CD4-positive, CD25-positive, alpha-beta regulatory T cell (primary cell): ENCODE data around the gene DYSF. TPM values are rescaled to one million over a fixed set of nuclear protein-coding genes. Genes with fewer than 3 reads are reported as not detected.
"Not testable (repeated sequence)": the region's sequence is repeated elsewhere in the genome, so short reads cannot be mapped to it uniquely, and the experiment has no call there.

Experiments used
- ATAC-seq, 2 donors: fragments of 150-1000 bp; cut with Tn5 transposase; one replicate each; pipeline ENCODE4 v1.10.0; 2021; ENCODE audit warnings: low read depth in 2 of 2, moderate number of reproducible peaks in 2 of 2, moderate library complexity in 1 of 2
- DNase-seq, 3 donors: peaks; one replicate each; pipeline versions ENCODE4 v3.0.0 to v3.0.0-alpha.2; 2012 to 2022; ENCODE audit warnings: mixed read lengths in 1 of 3
- H3K27ac ChIP-seq: one replicate; pipeline ENCODE4 v1.7.0; 2013; ENCODE audit warnings: mild to moderate bottlenecking, low read length; ENCODE audit not compliant: insufficient read depth, poor library complexity, severe bottlenecking
- H3K27me3 ChIP-seq: one replicate; pipeline ENCODE4 v1.7.0; 2013; ENCODE audit warnings: low read length; ENCODE audit not compliant: control insufficient read depth, insufficient read depth
- H3K36me3 ChIP-seq: one replicate; pipeline ENCODE4 v1.7.0; 2013; ENCODE audit warnings: mild to moderate bottlenecking, low read length, moderate library complexity; ENCODE audit not compliant: control insufficient read depth, insufficient read depth
- H3K4me1 ChIP-seq: 2 replicates; pipeline ENCODE4 v1.7.0; 2013; ENCODE audit warnings: mild to moderate bottlenecking, low read length; ENCODE audit not compliant: insufficient read depth, control insufficient read depth, poor library complexity, severe bottlenecking
- H3K4me3 ChIP-seq: one replicate; pipeline ENCODE4 v1.7.0; 2013; ENCODE audit warnings: low read depth, mild to moderate bottlenecking, low read length, moderate library complexity
- H3K9me3 ChIP-seq, 2 experiments: 1 replicate in 1 of 2; 2 replicates in 1 of 2; pipeline ENCODE4 v1.7.0; 2013; ENCODE audit warnings: low read length in 2 of 2, mild to moderate bottlenecking in 1 of 2, moderate library complexity in 1 of 2; ENCODE audit not compliant: control insufficient read depth in 2 of 2
- H3K27ac Mint-ChIP-seq, 3 donors: one replicate each; pipeline ENCODE4 v1.8.0; 2020 to 2022; ENCODE audit warnings: mild to moderate bottlenecking in 3 of 3, mixed read lengths in 3 of 3, moderate library complexity in 2 of 3
- H3K27me3 Mint-ChIP-seq: one replicate; pipeline ENCODE4 v1.8.0; 2022; ENCODE audit warnings: mild to moderate bottlenecking, mixed read lengths
- H3K36me3 Mint-ChIP-seq: one replicate; pipeline ENCODE4 v1.8.0; 2020; ENCODE audit warnings: mixed read lengths
- H3K4me1 Mint-ChIP-seq, 4 donors: one replicate each; pipeline ENCODE4 v1.8.0; 2020 to 2022; ENCODE audit warnings: mixed read lengths in 4 of 4, mild to moderate bottlenecking in 1 of 4
- H3K4me3 Mint-ChIP-seq, 4 donors: one replicate each; pipeline ENCODE4 v1.8.0; 2020 to 2022; ENCODE audit warnings: mild to moderate bottlenecking in 4 of 4, mixed read lengths in 4 of 4, moderate library complexity in 3 of 4
- H3K9me3 Mint-ChIP-seq, 7 donors: one replicate each; pipeline ENCODE4 v1.8.0; 2020 to 2022; ENCODE audit warnings: mixed read lengths in 7 of 7, mild to moderate bottlenecking in 3 of 7, moderate library complexity in 2 of 7
- polyA plus RNA-seq, 4 donors: library from polyadenylated mRNA; unstranded; fragments of 300-500 nt; fragmentation: Illumina TruSeq; gene quantifications; one replicate each; pipeline ENCODE4 v1.2.3, GENCODE V29; 2021
- total RNA-seq: library from RNA; stranded (reverse); gene quantifications from one replicate; pipeline ENCODE4 v1.2.3, GENCODE V29; 2022

Gene DYSF
- total RNA-seq (0.10 TPM), polyA plus RNA-seq (under 1 TPM in 1 of 4 donors, not detected in 3; 0.13 TPM)

- H3K9me3 Mint-ChIP-seq = no peaks in the 10 kb centered on the region
- no peaks in the 10 kb centered on the region for H3K36me3 Mint-ChIP-seq
- H3K4me3 ChIP-seq = no peak within 1 kb of the TSS
- peaks cover 6 to 23% (median 10%) of the 10 kb centered on the region in 4 donors for H3K4me1 Mint-ChIP-seq
- H3K27me3 ChIP-seq = peaks cover 9% of the 10 kb centered on the region
- ATAC-seq (no peak), DNase-seq (no peak)
- H3K4me3 Mint-ChIP-seq = peak within 1 kb of the TSS in 3 of 4 donors; percentile 58 to 76 (median 64)
- H3K36me3 ChIP-seq = no peaks in the 10 kb centered on the region
- H3K27ac ChIP-seq = no peak within 1 kb of the TSS
- H3K27me3 Mint-ChIP-seq = peaks cover 36% of the 10 kb centered on the region
- H3K27ac Mint-ChIP-seq = peak within 1 kb of the TSS in 1 of 3 donors; percentile 69
- H3K4me1 ChIP-seq = peaks cover 21% of the 10 kb centered on the region
- H3K9me3 ChIP-seq = no peaks in the 10 kb centered on the region
These were observed at the start of gene DYSF for GRCh38 chr2:71453404-71454220. Gene DYSF (plus strand): TSS chr2:71453561.

GRCh38 chr2:71409611-71410010, 43.8 kb upstream of the DYSF start:
- no peaks in the 10 kb centered on the region for H3K27me3 ChIP-seq
- ATAC-seq (no peak), DNase-seq (no peak)
- no peak overlapping the region for H3K27ac ChIP-seq
- peak overlapping the region in 2 of 3 donors; percentile 2 to 18 for H3K27ac Mint-ChIP-seq
- H3K4me3 Mint-ChIP-seq = no peak overlapping the region
- H3K9me3 Mint-ChIP-seq = peaks cover 0 to 4% (median 2%) of the 10 kb centered on the region in 7 donors
- H3K4me1 ChIP-seq = no peaks in the 10 kb centered on the region
- peaks cover 2 to 31% (median 10%) of the 10 kb centered on the region in 4 donors for H3K4me1 Mint-ChIP-seq
- no peak overlapping the region for H3K4me3 ChIP-seq
- no peaks in the 10 kb centered on the region for H3K27me3 Mint-ChIP-seq
- no peaks in the 10 kb centered on the region for H3K9me3 ChIP-seq
- H3K36me3 ChIP-seq = peaks cover 55% of the 10 kb centered on the region
- H3K36me3 Mint-ChIP-seq = peaks cover 46% of the 10 kb centered on the region

GRCh38 chr2:71410696-71411095, 42.7 kb upstream of the DYSF start:
- DNase-seq = no peak
- peaks cover 2 to 24% (median 7%) of the 10 kb centered on the region in 4 donors for H3K4me1 Mint-ChIP-seq
- H3K27me3 Mint-ChIP-seq = no peaks in the 10 kb centered on the region
- peak overlapping the region in 1 of 3 donors; percentile 10 for H3K27ac Mint-ChIP-seq
- peak overlapping the region in 1 of 4 donors; percentile 61 for H3K4me3 Mint-ChIP-seq
- Histone ChIP-seq H3K4me3 (no peak overlapping the region), H3K9me3 (no peaks in the 10 kb centered on the region), H3K27ac (no peak overlapping the region), H3K27me3 (no peaks in the 10 kb centered on the region), H3K36me3 (peaks cover 45% of the 10 kb centered on the region), H3K4me1 (no peaks in the 10 kb centered on the region)
- H3K9me3 Mint-ChIP-seq = peaks cover 0 to 4% (median 2%) of the 10 kb centered on the region in 7 donors
- ATAC-seq = no peak
- peaks cover 39% of the 10 kb centered on the region for H3K36me3 Mint-ChIP-seq

GRCh38 chr2:71416866-71417265, 36.5 kb upstream of the DYSF start:
- H3K9me3 Mint-ChIP-seq, H3K27ac ChIP-seq, H3K4me3 ChIP-seq, ATAC-seq, H3K27me3 ChIP-seq, H3K27me3 Mint-ChIP-seq, H3K9me3 ChIP-seq, H3K4me1 ChIP-seq, H3K36me3 Mint-ChIP-seq: not testable (repeated sequence)
- DNase-seq = peak in 1 of 3 donors; percentile 47
- H3K4me1 Mint-ChIP-seq = peaks cover 10 to 20% (median 15%) of the 10 kb centered on the region in 4 donors
- H3K4me3 Mint-ChIP-seq = peak overlapping the region; percentile 73 to 95 (median 88)
- H3K36me3 ChIP-seq = peaks cover 11% of the 10 kb centered on the region
- H3K27ac Mint-ChIP-seq = peak overlapping the region in 2 of 3 donors; percentile 82 to 96

- no peaks in the 10 kb centered on the region for H3K27me3 ChIP-seq
- peaks cover 11 to 20% (median 15%) of the 10 kb centered on the region in 4 donors for H3K4me1 Mint-ChIP-seq
- peaks cover 11% of the 10 kb centered on the region for H3K36me3 ChIP-seq
- ATAC-seq (no peak), DNase-seq (peak in 2 of 3 donors; percentile 21 to 28)
- no peaks in the 10 kb centered on the region for H3K9me3 ChIP-seq
- peak overlapping the region; percentile 65 to 96 (median 82) for H3K27ac Mint-ChIP-seq
- H3K9me3 Mint-ChIP-seq = no peaks in the 10 kb centered on the region
- H3K27me3 Mint-ChIP-seq = no peaks in the 10 kb centered on the region
- peak overlapping the region; percentile 73 to 95 (median 88) for H3K4me3 Mint-ChIP-seq
- H3K4me3 ChIP-seq = peak overlapping the region; percentile 69
- H3K4me1 ChIP-seq = peaks cover 3% of the 10 kb centered on the region
- peaks cover 5% of the 10 kb centered on the region for H3K36me3 Mint-ChIP-seq
- H3K27ac ChIP-seq = peak overlapping the region; percentile 62
These were observed 35.8 kb upstream of the DYSF start for GRCh38 chr2:71417300-71418202.

GRCh38 chr2:71419145-71419544, 34.2 kb upstream of the DYSF start:
- Mint-ChIP-seq H3K9me3 (no peaks in the 10 kb centered on the region), H3K27me3 (no peaks in the 10 kb centered on the region), H3K27ac (peak overlapping the region in 1 of 3 donors; percentile 44), H3K36me3 (peaks cover 20% of the 10 kb centered on the region), H3K4me3 (peak overlapping the region in 2 of 4 donors; percentile 10 to 50), H3K4me1 (peaks cover 13 to 23% (median 19%) of the 10 kb centered on the region in 4 donors)
- DNase-seq (no peak), ATAC-seq (no peak)
- Histone ChIP-seq H3K36me3 (peaks cover 24% of the 10 kb centered on the region), H3K27ac (no peak overlapping the region), H3K27me3 (no peaks in the 10 kb centered on the region), H3K9me3 (no peaks in the 10 kb centered on the region), H3K4me3 (no peak overlapping the region), H3K4me1 (peaks cover 3% of the 10 kb centered on the region)

GRCh38 chr2:71419976-71420375, 33.4 kb upstream of the DYSF start:
- Mint-ChIP-seq H3K36me3 (peaks cover 27% of the 10 kb centered on the region), H3K27ac (no peak overlapping the region)
- no peaks in the 10 kb centered on the region for H3K9me3 ChIP-seq

More at GRCh38 chr2:71419976-71420375, 33.4 kb upstream of the DYSF start:
- Histone ChIP-seq H3K4me3 (no peak overlapping the region), H3K27ac (no peak overlapping the region), H3K36me3 (peaks cover 26% of the 10 kb centered on the region), H3K4me1 (peaks cover 3% of the 10 kb centered on the region), H3K27me3 (no peaks in the 10 kb centered on the region)
- Mint-ChIP-seq H3K9me3 (no peaks in the 10 kb centered on the region), H3K4me1 (peaks cover 13 to 23% (median 20%) of the 10 kb centered on the region in 4 donors), H3K27me3 (no peaks in the 10 kb centered on the region), H3K4me3 (no peak overlapping the region)
- no peak for ATAC-seq
- DNase-seq = peak in 1 of 3 donors; percentile 20
